ENCODE data around the gene TFAP2E. TPM values are rescaled to one million over a fixed set of nuclear protein-coding genes. Genes with fewer than 3 reads are reported as not detected.

TFAP2E gene
- total and polyA plus RNA-seq, 5 donors: 0.17 to 0.34 (median 0.29) TPM

DNA sequence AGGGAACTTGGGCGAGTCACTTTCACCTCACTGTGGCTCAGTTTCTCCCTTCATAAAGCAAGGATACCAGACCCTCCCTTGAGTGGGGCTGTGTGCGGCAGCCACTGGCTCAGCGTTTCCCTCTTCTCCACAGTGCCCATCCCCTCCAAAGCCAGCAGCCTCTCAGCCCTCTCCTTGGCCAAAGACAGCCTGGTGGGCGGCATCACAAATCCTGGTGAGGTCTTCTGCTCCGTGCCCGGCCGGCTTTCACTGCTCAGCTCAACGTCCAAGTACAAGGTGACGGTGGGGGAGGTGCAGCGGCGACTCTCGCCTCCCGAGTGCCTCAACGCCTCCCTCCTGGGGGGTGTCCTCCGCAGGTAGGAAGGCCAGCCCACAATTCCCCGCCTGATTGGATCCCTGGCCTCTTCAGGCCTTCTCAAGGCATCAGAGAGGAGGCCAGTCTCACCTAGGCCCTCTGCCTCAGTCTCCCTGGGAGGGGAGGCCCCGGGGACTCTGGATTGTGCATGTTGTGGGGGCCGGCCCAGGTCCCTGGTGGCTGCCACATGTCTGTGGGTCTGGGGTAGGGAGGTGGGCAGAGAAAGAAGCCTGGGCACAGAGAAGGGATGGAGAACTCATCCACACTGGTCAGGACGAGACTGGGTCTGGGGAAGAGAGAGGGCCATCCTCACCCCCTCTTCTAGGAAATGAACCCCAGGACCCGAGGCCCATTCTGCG lies 15.2 kb downstream of the TFAP2E start:
- no peak overlapping the region for H3K27ac ChIP-seq (ENCODE audit: low read length)
- DNase-seq (no peak), ATAC-seq (no peak)
- H3K4me3 ChIP-seq (ENCODE audit: low read length): no peak overlapping the region
- no peaks in the 10 kb centered on the region for H3K4me1 ChIP-seq (ENCODE audit: control insufficient read depth, insufficient read depth, low read length)
- no peaks in the 10 kb centered on the region for H3K27me3 ChIP-seq (ENCODE audit: control insufficient read depth, insufficient read depth)
- WGBS: 71% methylated on average over 21 of the region's 21 CpGs
- intact Hi-C loops (cut with DNase I): no loop called here
- no peaks in the 10 kb centered on the region for H3K9me3 ChIP-seq (ENCODE audit: control insufficient read depth, low read length)

DNA sequence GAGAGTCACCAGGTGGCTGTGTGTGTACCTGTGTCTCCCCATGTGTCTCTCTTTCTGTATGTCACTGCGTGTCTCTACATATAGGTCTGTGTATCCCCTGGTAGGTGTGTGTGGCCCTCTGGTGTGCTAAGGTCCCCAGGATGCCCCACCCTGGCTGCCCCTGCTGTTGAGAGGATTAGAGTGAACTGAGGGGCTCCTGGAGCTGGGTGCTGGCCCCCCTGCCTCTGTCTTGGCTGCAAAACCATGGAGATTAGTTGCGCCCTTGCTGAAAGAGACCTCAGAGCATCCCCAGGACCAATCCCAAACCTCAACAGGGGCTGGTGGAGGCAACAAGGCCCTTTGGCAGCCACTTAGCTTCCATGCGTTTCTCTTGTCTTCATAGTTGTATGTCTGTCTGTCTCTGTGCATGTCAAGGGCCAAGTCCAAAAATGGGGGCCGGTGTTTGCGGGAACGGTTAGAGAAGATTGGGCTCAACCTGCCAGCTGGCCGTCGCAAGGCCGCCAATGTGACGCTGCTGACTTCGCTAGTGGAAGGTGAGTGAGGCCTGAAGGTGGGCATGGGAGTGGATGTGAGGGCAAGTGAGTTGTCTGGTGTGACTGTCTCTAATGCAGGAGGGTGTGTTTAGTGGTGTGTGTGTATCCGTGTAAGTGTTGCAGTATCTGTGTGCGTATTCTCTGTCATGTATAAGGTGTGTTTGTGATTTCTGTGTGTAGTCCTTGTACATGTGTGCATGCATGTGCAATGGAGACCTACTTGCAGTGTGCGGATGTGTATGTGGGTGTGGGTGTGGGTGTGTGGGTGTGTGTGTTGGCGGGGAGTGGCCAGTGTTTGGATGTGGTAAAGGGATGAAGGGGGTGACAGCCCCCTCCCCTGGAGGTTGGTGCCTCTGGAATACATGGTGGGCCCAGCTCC lies 16.7 kb downstream of the TFAP2E start:
- intact Hi-C loops (cut with DNase I): no loop called here
- no peaks in the 10 kb centered on the region for H3K9me3 ChIP-seq (ENCODE audit: control insufficient read depth, low read length)
- H3K27me3 ChIP-seq (ENCODE audit: control insufficient read depth, insufficient read depth): no peaks in the 10 kb centered on the region
- ATAC-seq: no peak
- no peaks in the 10 kb centered on the region for H3K4me1 ChIP-seq (ENCODE audit: control insufficient read depth, insufficient read depth, low read length)
- no peak for DNase-seq
- 96% methylated on average over 15 of the region's 15 CpGs for WGBS
- H3K4me3 ChIP-seq (ENCODE audit: low read length): no peak overlapping the region
- H3K27ac ChIP-seq (ENCODE audit: low read length): no peak overlapping the region

DNA sequence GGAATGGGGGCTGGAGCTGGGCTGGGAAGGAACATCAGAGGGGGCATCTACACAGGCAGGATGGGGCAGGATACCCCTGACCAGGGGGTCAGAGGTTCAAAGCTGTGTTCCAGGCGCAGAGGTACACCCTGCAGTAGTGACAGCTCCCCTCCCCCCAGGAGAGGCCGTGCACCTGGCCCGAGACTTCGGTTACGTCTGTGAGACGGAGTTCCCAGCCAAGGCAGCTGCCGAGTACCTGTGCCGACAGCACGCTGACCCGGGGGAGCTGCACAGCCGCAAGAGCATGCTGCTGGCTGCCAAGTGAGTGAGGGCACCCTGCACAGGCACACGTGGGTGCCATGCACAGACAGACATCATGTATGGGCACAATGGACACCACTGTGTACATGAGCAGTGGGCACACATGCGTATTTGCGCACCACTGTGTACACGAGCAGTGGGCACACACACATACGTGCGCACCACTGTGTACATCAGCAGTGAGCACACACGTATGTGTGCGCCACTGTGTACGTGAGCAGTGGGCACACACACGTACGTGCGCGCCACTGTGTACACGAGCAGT lies 17.4 kb downstream of the TFAP2E start:
- Histone ChIP-seq H3K27me3 (ENCODE audit: control insufficient read depth, insufficient read depth) (no peaks in the 10 kb centered on the region), H3K27ac (ENCODE audit: low read length) (no peak overlapping the region), H3K4me3 (ENCODE audit: low read length) (no peak overlapping the region), H3K9me3 (ENCODE audit: control insufficient read depth, low read length) (no peaks in the 10 kb centered on the region), H3K4me1 (ENCODE audit: control insufficient read depth, insufficient read depth, low read length) (no peaks in the 10 kb centered on the region)
- ATAC-seq (no peak), DNase-seq (no peak)
- WGBS: 92% methylated on average over 25 of the region's 25 CpGs
- intact Hi-C loops (cut with DNase I): no loop called here

DNA sequence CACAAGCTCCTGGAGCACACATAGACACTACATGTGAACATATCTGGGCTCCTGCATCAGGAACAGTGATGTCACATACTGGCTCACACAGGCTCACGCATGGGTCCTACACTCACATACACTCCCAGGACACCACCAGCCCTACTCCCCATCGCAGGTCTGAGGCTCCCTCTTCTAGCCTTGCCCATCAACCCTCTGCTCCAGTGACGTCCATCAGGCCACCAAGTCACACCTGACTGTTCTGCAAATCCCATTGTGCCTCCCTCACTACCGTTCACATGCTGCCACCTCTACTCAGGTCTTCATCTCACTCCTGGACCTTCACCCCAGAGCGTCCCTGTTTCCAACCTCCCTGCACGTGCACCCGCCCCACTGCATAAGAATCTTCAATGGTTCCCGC lies 18.1 kb downstream of the TFAP2E start:
- Histone ChIP-seq H3K4me3 (ENCODE audit: low read length) (no peak overlapping the region), H3K27me3 (ENCODE audit: control insufficient read depth, insufficient read depth) (no peaks in the 10 kb centered on the region), H3K27ac (ENCODE audit: low read length) (no peak overlapping the region), H3K4me1 (ENCODE audit: control insufficient read depth, insufficient read depth, low read length) (no peaks in the 10 kb centered on the region), H3K9me3 (ENCODE audit: control insufficient read depth, low read length) (no peaks in the 10 kb centered on the region)
- intact Hi-C loops (cut with DNase I): no loop called here
- DNase-seq (no peak), ATAC-seq (no peak)
- WGBS: 92% methylated on average over 8 of the region's 8 CpGs

DNA sequence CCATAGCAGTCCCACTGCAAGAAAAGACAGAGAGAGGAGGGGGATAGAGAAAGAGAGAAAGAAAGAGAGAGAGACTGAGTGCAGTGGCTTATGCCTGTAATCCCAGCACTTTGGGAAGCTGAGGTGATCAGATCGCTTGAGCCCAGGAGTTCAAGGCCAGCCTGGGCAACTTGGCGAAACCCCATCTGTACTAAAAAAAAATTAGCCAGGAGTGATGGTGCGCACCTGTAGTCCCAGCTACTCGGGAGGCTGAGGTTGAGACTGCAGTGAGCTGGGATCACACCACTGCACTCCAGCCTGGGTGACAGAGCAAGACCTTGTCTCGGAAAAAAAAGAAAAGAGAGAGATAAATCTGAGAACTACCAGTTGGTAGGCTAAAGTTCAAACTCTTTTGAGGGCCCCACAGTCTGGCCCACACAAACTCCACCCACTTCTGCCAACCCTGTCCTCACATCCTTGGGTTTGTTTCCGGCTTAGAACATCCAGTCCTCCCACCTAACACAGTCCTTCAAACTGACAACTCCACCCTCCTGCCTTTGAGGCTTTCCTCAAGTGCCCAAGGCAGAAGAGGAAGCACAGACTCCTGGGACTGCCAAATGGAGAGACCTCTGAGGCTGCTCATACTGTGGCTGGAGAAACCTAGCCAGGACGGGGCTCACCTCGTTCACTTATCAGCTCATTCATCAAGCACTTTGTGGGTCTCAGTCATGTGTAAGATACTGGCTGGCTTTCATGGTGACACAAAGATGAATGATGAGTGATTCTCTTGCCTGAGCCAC lies 20.1 kb downstream of the TFAP2E start:
- H3K9me3 ChIP-seq (ENCODE audit: control insufficient read depth, low read length): no peaks in the 10 kb centered on the region
- H3K27ac ChIP-seq (ENCODE audit: low read length): no peak overlapping the region
- no peaks in the 10 kb centered on the region for H3K27me3 ChIP-seq (ENCODE audit: control insufficient read depth, insufficient read depth)
- 68% methylated on average over 8 of the region's 8 CpGs for WGBS
- DNase-seq (no peak), ATAC-seq (no peak)
- no peak overlapping the region for H3K4me3 ChIP-seq (ENCODE audit: low read length)
- intact Hi-C loops (cut with DNase I): no loop called here
- no peaks in the 10 kb centered on the region for H3K4me1 ChIP-seq (ENCODE audit: control insufficient read depth, insufficient read depth, low read length)

DNA sequence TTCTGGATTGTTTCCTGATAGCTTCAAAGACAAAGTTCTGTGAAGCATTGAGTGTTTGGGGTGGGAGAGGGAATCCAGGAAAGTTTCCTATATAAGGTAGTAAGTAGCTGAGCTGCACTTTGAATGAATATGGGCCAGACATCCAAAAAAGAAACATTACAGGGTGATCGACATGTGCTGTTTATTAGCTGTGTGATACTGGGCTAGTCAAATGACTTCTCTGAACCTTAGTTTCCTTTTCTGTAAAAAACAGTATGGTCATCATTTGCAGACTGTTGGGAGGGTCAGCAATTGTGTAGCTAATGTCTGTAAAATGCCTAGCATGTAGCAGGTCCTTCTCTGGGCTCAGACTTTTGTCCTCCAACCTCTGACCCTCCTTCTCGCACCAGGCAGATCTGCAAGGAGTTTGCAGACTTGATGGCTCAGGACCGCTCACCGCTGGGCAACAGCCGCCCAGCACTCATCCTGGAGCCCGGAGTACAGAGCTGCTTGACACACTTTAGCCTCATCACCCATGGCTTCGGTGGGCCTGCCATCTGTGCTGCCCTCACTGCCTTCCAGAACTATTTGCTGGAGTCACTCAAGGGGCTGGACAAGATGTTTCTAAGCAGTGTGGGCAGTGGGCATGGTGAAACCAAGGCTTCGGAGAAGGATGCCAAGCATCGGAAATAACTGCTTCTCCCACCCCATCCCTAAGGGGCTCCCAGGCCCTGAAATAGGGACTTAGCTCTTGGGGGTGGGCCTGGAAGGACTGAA lies 21.1 kb downstream of the TFAP2E start:
- no peak overlapping the region for H3K27ac ChIP-seq (ENCODE audit: low read length)
- no peaks in the 10 kb centered on the region for H3K27me3 ChIP-seq (ENCODE audit: control insufficient read depth, insufficient read depth)
- no peaks in the 10 kb centered on the region for H3K4me1 ChIP-seq (ENCODE audit: control insufficient read depth, insufficient read depth, low read length)
- DNase-seq (no peak), ATAC-seq (no peak)
- WGBS: 94% methylated on average over 9 of the region's 9 CpGs
- H3K4me3 ChIP-seq (ENCODE audit: low read length): no peak overlapping the region
- no peaks in the 10 kb centered on the region for H3K9me3 ChIP-seq (ENCODE audit: control insufficient read depth, low read length)
- intact Hi-C loops (cut with DNase I): no loop called here

DNA sequence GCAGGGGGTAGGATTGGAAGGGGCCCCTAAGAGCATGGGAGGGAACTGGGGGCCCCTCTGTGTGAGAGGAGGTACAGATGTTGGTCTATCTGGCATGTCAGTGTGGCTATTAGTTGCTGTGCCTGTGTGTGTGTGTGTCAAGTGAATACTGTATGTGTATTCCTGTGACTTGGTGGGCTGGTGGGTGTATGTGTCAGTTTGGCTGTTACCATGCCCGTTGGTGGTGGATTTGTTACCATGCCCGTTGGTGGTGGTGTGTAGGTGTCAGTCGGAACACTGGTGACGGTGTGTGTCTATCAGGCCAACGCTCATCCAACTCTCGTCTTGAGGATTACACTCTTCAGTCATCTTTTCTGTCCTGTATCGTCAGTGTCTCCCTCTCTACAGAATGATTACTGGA lies 22.6 kb downstream of the TFAP2E start:
- Histone ChIP-seq H3K4me1 (ENCODE audit: control insufficient read depth, insufficient read depth, low read length) (no peaks in the 10 kb centered on the region), H3K27ac (ENCODE audit: low read length) (no peak overlapping the region), H3K4me3 (ENCODE audit: low read length) (no peak overlapping the region), H3K9me3 (ENCODE audit: control insufficient read depth, low read length) (no peaks in the 10 kb centered on the region), H3K27me3 (ENCODE audit: control insufficient read depth, insufficient read depth) (no peaks in the 10 kb centered on the region)
- WGBS: 96% methylated on average over 7 of the region's 7 CpGs
- ATAC-seq (no peak), DNase-seq (no peak)
- intact Hi-C loops (cut with DNase I): no loop called here

DNA sequence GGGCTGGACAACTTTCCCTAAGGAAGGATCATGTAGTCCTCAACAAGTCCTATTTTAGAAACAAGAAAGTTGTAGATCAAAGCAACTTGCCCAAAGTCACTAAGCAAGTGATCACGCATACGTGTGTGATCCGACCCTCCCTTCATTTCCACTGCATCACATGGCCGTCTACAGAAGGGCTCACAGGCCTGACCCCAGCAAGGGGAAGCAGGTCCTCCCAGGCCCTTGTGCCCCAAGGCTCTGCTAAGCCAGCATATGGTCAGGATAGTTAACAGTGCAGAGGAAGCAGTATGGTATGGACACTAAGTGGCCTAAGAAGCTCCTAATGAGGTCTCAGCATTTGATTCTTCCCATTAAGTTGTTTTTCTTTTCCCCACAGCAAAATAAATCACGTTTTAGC lies 24.8 kb downstream of the TFAP2E start:
- no peaks in the 10 kb centered on the region for H3K27me3 ChIP-seq (ENCODE audit: control insufficient read depth, insufficient read depth)
- intact Hi-C loops (cut with DNase I): no loop called here
- no peaks in the 10 kb centered on the region for H3K4me1 ChIP-seq (ENCODE audit: control insufficient read depth, insufficient read depth, low read length)
- 86% methylated on average over 5 of the region's 5 CpGs for WGBS
- no peak overlapping the region for H3K27ac ChIP-seq (ENCODE audit: low read length)
- DNase-seq (no peak), ATAC-seq (no peak)
- H3K9me3 ChIP-seq (ENCODE audit: control insufficient read depth, low read length): no peaks in the 10 kb centered on the region
- H3K4me3 ChIP-seq (ENCODE audit: low read length): no peak overlapping the region

DNA sequence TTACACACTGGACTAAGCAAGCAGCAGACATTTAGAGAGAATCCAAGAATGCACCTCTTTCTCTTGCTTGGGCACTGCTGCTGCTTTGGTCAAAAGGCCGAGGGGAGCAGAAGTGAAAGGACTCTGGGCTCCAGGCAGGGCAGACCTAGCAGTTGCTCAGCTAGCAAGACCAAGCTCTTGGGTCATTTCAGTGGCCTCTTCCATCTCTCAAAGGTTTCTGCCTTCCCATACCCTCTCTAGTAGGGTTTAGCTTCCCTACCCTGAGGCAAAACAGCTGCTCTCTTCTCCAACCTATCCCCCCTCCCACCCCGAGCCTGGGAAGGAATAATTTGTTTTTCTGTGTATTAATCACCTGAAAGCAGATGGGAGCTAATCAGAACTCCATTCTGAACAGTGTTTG lies 25.8 kb downstream of the TFAP2E start:
- ATAC-seq (no peak), DNase-seq (no peak)
- H3K4me1 ChIP-seq (ENCODE audit: control insufficient read depth, insufficient read depth, low read length): no peaks in the 10 kb centered on the region
- H3K4me3 ChIP-seq (ENCODE audit: low read length): no peak overlapping the region
- no peaks in the 10 kb centered on the region for H3K27me3 ChIP-seq (ENCODE audit: control insufficient read depth, insufficient read depth)
- WGBS: 85% methylated on average over 2 of the region's 2 CpGs
- intact Hi-C loops (cut with DNase I): no loop called here
- no peak overlapping the region for H3K27ac ChIP-seq (ENCODE audit: low read length)
- no peaks in the 10 kb centered on the region for H3K9me3 ChIP-seq (ENCODE audit: control insufficient read depth, low read length)

DNA sequence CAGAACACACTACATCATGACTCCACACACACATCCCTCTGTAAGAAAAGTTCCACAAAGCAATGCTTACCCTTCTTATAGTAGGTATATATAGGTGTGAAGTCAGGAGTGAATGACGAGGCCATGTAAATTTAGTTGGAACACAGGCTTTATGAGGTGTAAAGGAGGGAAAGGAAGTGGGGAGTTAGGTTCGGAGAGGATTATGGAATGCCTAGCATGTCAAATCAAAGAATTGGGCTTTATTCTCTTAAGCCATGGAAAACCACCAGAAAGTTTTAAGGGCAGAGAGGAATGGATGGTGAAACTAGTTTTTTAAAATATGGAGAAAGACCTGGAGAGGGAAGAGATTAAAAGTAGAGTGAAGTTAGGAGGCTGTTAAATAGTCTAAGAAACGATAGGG lies 26.3 kb downstream of the TFAP2E start:
- ATAC-seq (no peak), DNase-seq (no peak)
- Histone ChIP-seq H3K4me1 (ENCODE audit: control insufficient read depth, insufficient read depth, low read length) (no peaks in the 10 kb centered on the region), H3K27ac (ENCODE audit: low read length) (no peak overlapping the region), H3K4me3 (ENCODE audit: low read length) (no peak overlapping the region), H3K27me3 (ENCODE audit: control insufficient read depth, insufficient read depth) (no peaks in the 10 kb centered on the region), H3K9me3 (ENCODE audit: control insufficient read depth, low read length) (no peaks in the 10 kb centered on the region)
- WGBS: 81% methylated on average over 3 of the region's 3 CpGs
- intact Hi-C loops (cut with DNase I): no loop called here
